H1 (cell line): Measurements from ENCODE around the gene TP53I11. TPM values are rescaled to one million over a fixed set of nuclear protein-coding genes. Genes with fewer than 3 reads are reported as not detected.

ENCODE experiments used
- CTCF ChIA-PET: fragments of 300-600 bp; sonication (Branson Sonifier 250); formaldehyde crosslinking; loops from one replicate; lab custom pipeline; 2021; ENCODE audit not compliant: partially characterized antibody; lab: Charles Lee
- POLR2A ChIA-PET: fragments of 300-600 bp; sonication (Branson Sonifier 250); formaldehyde crosslinking; loops from one replicate; lab custom pipeline; 2021; ENCODE audit warnings: inconsistent platforms; ENCODE audit not compliant: partially characterized antibody; lab: Charles Lee
- DNase-seq, 2 experiments: peaks; one replicate each; pipeline versions ENCODE4 v3.0.0 to v3.0.0-alpha.2; 2010 to 2022; ENCODE audit warnings: low spot score in 2 of 2, low read depth in 1 of 2, mixed read lengths in 1 of 2
- FAIRE-seq: peaks from 2 replicates; lab custom pipeline; 2011; peaks lifted over from hg19 to GRCh38; lab: Jason Lieb, UNC
- H2AFZ ChIP-seq: 2 replicates; pipeline ENCODE4 v1.8.1; 2012; ENCODE audit warnings: low read length, inconsistent platforms
- H2AK5ac ChIP-seq: 2 replicates; pipeline ENCODE4 v1.6.1; 2013; ENCODE audit warnings: low read depth, low read length
- H2BK120ac ChIP-seq: replicated peaks from 2 replicates; pipeline ENCODE3; 2013; ENCODE audit warnings: low read depth, low read length, inconsistent platforms
- H2BK12ac ChIP-seq: 2 replicates; pipeline ENCODE4 v1.6.1; 2013; ENCODE audit warnings: low read depth, low read length
- H2BK15ac ChIP-seq: 2 replicates; pipeline ENCODE4 v1.6.1; 2013; ENCODE audit warnings: low read length
- H2BK20ac ChIP-seq: 2 replicates; pipeline ENCODE4 v1.6.1; 2013; ENCODE audit warnings: low read length
- H2BK5ac ChIP-seq: 2 replicates; pipeline ENCODE4 v1.6.1; 2013; ENCODE audit warnings: low read depth, low read length
- H3K14ac ChIP-seq: 2 replicates; pipeline ENCODE4 v1.6.1; 2013; ENCODE audit warnings: inconsistent platforms; ENCODE audit not compliant: insufficient read length
- H3K18ac ChIP-seq: 2 replicates; pipeline ENCODE4 v1.6.1; 2013; ENCODE audit warnings: low read length; ENCODE audit errors: extremely low read depth
- H3K23ac ChIP-seq: 2 replicates; pipeline ENCODE4 v1.6.1; 2013; ENCODE audit warnings: inconsistent platforms; ENCODE audit not compliant: insufficient read length
- H3K23me2 ChIP-seq: 2 replicates; pipeline ENCODE4 v1.6.1; 2013; ENCODE audit warnings: low read depth, low read length
- H3K27ac ChIP-seq: 2 replicates; pipeline ENCODE4 v1.6.1; 2011; ENCODE audit warnings: low read depth, low read length, inconsistent platforms
- H3K27me3 ChIP-seq, 4 experiments: replicated peaks in 1 of 4; 1 replicate in 1 of 4; 2 replicates in 3 of 4; pipeline versions ENCODE4 v1.6.1 to v1.8.1; 2011 to 2013; ENCODE audit warnings: low read length in 3 of 4, mild to moderate bottlenecking in 3 of 4, inconsistent platforms in 2 of 4, mixed read lengths in 2 of 4, moderate library complexity in 1 of 4; ENCODE audit not compliant: control insufficient read depth in 3 of 4, insufficient read depth in 3 of 4; ENCODE audit errors: extremely low read depth in 1 of 4
- H3K36me3 ChIP-seq, 4 experiments: 2 replicates each; pipeline versions ENCODE4 v1.6.1 to v1.8.1; 2011 to 2013; ENCODE audit warnings: mild to moderate bottlenecking in 4 of 4, low read length in 3 of 4, moderate library complexity in 2 of 4, control low read depth in 1 of 4, inconsistent platforms in 1 of 4; ENCODE audit not compliant: insufficient read depth in 4 of 4, control insufficient read depth in 2 of 4
- H3K4ac ChIP-seq: replicated peaks from 2 replicates; pipeline ENCODE3; 2013; ENCODE audit warnings: low read length, low read depth, mixed read lengths, inconsistent platforms; ENCODE audit not compliant: insufficient read length
- H3K4me1 ChIP-seq, 4 experiments: replicated peaks in 1 of 4; 1 replicate in 1 of 4; 2 replicates in 3 of 4; pipeline versions ENCODE4 v1.6.1 to v1.8.1; 2011 to 2013; ENCODE audit warnings: low read length in 3 of 4, inconsistent platforms in 2 of 4, mixed read lengths in 1 of 4; ENCODE audit not compliant: insufficient read depth in 4 of 4, control insufficient read depth in 3 of 4
- H3K4me2 ChIP-seq, 2 experiments: 2 replicates each; pipeline versions ENCODE4 v1.6.1 to v1.8.1; 2011 to 2013; ENCODE audit warnings: low read depth in 2 of 2, low read length in 2 of 2, control low read depth in 1 of 2, inconsistent platforms in 1 of 2, mild to moderate bottlenecking in 1 of 2; ENCODE audit not compliant: insufficient read depth in 1 of 2
- H3K4me3 ChIP-seq, 4 experiments: fragments of 200-600, 300-600 bp in 1 of 4; sonication (generic), shearing (Covaris generic), sonication (Bioruptor Twin) in 1 of 4; 2 replicates each; pipeline versions ENCODE4 v1.5.1 to v1.8.1; 2011 to 2016; ENCODE audit warnings: low read length in 4 of 4, low read depth in 3 of 4, control low read depth in 2 of 4, inconsistent platforms in 2 of 4, mild to moderate bottlenecking in 2 of 4, mixed read lengths in 1 of 4, moderate library complexity in 1 of 4; ENCODE audit not compliant: insufficient read depth in 2 of 4; ENCODE audit errors: extremely low read depth in 1 of 4
- H3K56ac ChIP-seq: replicated peaks from 2 replicates; pipeline ENCODE3; 2013; ENCODE audit warnings: low read depth, mild to moderate bottlenecking, mixed read lengths, low read length, inconsistent platforms; ENCODE audit not compliant: insufficient read length
- H3K79me1 ChIP-seq: 2 replicates; pipeline ENCODE4 v1.6.1; 2013; ENCODE audit warnings: low read depth, low read length, control low read depth
- H3K79me2 ChIP-seq, 2 experiments: 2 replicates each; pipeline versions ENCODE4 v1.6.1 to v1.8.1; 2012 to 2013; ENCODE audit warnings: low read length in 2 of 2, mild to moderate bottlenecking in 2 of 2, inconsistent platforms in 1 of 2; ENCODE audit not compliant: insufficient read depth in 2 of 2, control insufficient read depth in 1 of 2
- H3K9ac ChIP-seq, 4 experiments: replicated peaks in 1 of 4; 1 replicate in 1 of 4; 2 replicates in 3 of 4; pipeline versions ENCODE4 v1.6.1 to v1.8.1; 2011 to 2013; ENCODE audit warnings: low read depth in 3 of 4, low read length in 3 of 4, control low read depth in 2 of 4, mild to moderate bottlenecking in 2 of 4, moderate library complexity in 2 of 4, inconsistent platforms in 1 of 4; ENCODE audit errors: extremely low read depth in 1 of 4
- H3K9me3 ChIP-seq, 2 experiments: 2 replicates each; pipeline versions ENCODE4 v1.6.1 to v1.8.1; 2012 to 2013; ENCODE audit warnings: mild to moderate bottlenecking in 2 of 2, moderate library complexity in 2 of 2, control low read depth in 1 of 2, inconsistent platforms in 1 of 2, low read depth in 1 of 2, low read length in 1 of 2, mixed read lengths in 1 of 2; ENCODE audit not compliant: insufficient read depth in 2 of 2
- H4K20me1 ChIP-seq, 2 experiments: replicated peaks in 1 of 2; 2 replicates each; pipeline versions ENCODE3 to v1.8.1; 2011 to 2013; ENCODE audit warnings: inconsistent platforms in 2 of 2, low read length in 2 of 2, mild to moderate bottlenecking in 1 of 2; ENCODE audit not compliant: insufficient read depth in 2 of 2, control insufficient read depth in 1 of 2
- H4K5ac ChIP-seq: 2 replicates; pipeline ENCODE4 v1.6.1; 2013; ENCODE audit warnings: low read length, low read depth, mixed read lengths, inconsistent platforms; ENCODE audit not compliant: insufficient read length
- H4K8ac ChIP-seq: 2 replicates; pipeline ENCODE4 v1.8.0; 2013; ENCODE audit warnings: mild to moderate bottlenecking, moderate library complexity, low read length, inconsistent platforms; ENCODE audit not compliant: insufficient read depth; ENCODE audit errors: extremely low read depth
- H4K91ac ChIP-seq: replicated peaks from 2 replicates; pipeline ENCODE3; 2013; ENCODE audit warnings: low read length, mixed read lengths, inconsistent platforms; ENCODE audit not compliant: insufficient read length
- CHD2 ChIP-seq: IDR thresholded peaks from 2 replicates; pipeline ENCODE4 v1.6.1; 2012; ENCODE audit warnings: low read length, improper control_type of control experiment
- KDM1A ChIP-seq: fragments of 200-600, 300-600 bp; sonication (generic); IDR thresholded peaks from 2 replicates; pipeline ENCODE4 v1.7.1; 2016; ENCODE audit warnings: mild to moderate bottlenecking, low read length, borderline replicate concordance
- POLR2AphosphoS5 ChIP-seq: IDR thresholded peaks from 2 replicates; pipeline ENCODE4 v1.6.1; 2011; ENCODE audit warnings: low read depth, low read length
- SIN3A ChIP-seq, 2 experiments: IDR thresholded peaks in 1 of 2; conservative IDR thresholded peaks in 1 of 2; 2 replicates each; pipeline ENCODE4 v1.6.1; 2011 to 2012; ENCODE audit warnings: low read length in 2 of 2, improper control_type of control experiment in 1 of 2, low read depth in 1 of 2, mild to moderate bottlenecking in 1 of 2
- WGBS, 2 experiments: shearing (Covaris generic) in 1 of 2; methylation state at CpG; one replicate each; pipeline versions ENCODE4 v1.1.6 to v1.1.7; 2013 to 2015; ENCODE audit warnings: low lambda C conversion rate in 2 of 2, mixed read lengths in 2 of 2, inconsistent platforms in 1 of 2, low coverage in 1 of 2, missing lambda C conversion rate in 1 of 2; ENCODE audit not compliant: insufficient replicate concordance in 2 of 2, insufficient coverage in 1 of 2, insufficient read length in 1 of 2; ENCODE audit errors: extremely low coverage in 1 of 2, missing lambda C conversion rate in 1 of 2; 5-methylcytosine and 5-hydroxymethylcytosine counted together
- polyA plus RNA-seq, 7 experiments: library from polyadenylated mRNA; depleted of rRNA in 3 of 7; stranded (reverse) in 5 of 7; unstranded in 2 of 7; fragments of >200 nt in 5 of 7; fragments of 200-250 nt in 2 of 7; gene quantifications; 1 replicate in 5 of 7; 2 replicates in 1 of 7; 4 replicates in 1 of 7; pipeline versions ENCODE4 v1.2.1 to v1.2.3, GENCODE V29; 2011 to 2013; ENCODE audit warnings: missing spikeins in 2 of 7, mixed read lengths in 2 of 7
- total RNA-seq: library from RNA; stranded (reverse); fragmentation: NEBNext Ultra II Directional; extraction: Animal tissue kit (Norgen Biotek cat#: 25700); gene quantifications from 2 replicates; pipeline ENCODE4 v1.2.1, GENCODE V29; 2021
- TF ChIP-seq, protein P1 (sequence below), 3 experiments: IDR thresholded peaks; 1 replicate in 2 of 3; 2 replicates in 1 of 3; pipeline versions ENCODE4 v1.5.1 to v1.6.1; 2011; ENCODE audit warnings: low read length in 3 of 3, mild to moderate bottlenecking in 3 of 3, inconsistent platforms in 2 of 3, low read depth in 1 of 3, moderate library complexity in 1 of 3; ENCODE audit not compliant: insufficient read depth in 1 of 3; ENCODE audit errors: control extremely low read depth in 1 of 3
- TF ChIP-seq, protein P2 (sequence below): IDR thresholded peaks from 2 replicates; pipeline ENCODE4 v1.6.1; 2012; ENCODE audit warnings: inconsistent platforms

The TP53I11 gene
- total and polyA plus RNA-seq, 2 of the 8 experiments (the other 6 are each of a cell fraction or from before 2014, with no cell fraction given): 34.0 to 46.3 TPM

DNA sequence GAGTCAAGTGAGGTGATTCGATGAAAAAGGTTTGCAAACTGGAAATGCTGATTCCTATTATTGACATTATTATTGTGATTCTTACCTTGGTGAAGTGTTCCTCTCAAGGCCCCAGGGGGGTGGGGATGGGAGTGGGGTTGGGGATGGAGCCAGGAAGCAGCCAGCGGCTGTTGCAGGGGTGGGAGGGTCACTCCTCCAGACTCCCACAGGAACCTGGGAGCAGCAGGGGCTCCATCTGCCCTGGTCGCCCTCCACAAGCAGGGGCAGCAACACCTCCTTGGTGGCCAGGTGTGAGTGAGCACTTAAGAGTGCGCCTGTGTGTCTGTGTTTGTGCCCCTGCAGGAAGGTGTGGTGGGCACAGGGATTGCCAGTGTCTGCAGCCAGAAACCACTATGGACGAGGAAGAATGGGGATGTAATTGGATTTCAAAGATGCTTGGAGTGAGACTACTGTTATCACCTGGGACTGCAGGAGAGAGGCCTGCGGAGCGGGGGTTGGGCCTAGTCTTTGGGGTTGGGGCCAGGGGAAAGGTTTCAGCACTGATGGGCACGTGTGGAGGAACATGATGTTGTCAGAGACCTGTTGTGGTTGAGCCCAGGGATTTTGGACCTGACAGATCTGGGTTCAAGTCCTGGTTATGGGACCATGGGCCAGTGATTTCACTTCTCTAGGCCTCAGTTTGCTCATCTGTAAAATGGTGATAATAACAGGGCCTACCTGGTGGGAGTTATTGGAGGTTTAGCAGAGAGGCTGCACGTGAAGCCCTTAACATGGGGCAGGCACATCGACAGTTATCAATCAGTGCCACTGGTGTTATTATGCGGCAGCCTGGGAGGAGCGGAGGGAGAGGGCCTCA, 3.6 kb upstream of the TP53I11 start:
- no peak overlapping the region for H3K4me3 ChIP-seq
- peak overlapping the region; percentile 70; the same call in 1 of the 2 replicates for H2BK12ac ChIP-seq
- no peaks in the 10 kb centered on the region for H4K20me1 ChIP-seq
- TF ChIP-seq CHD2 (no peak), KDM1A (peak; percentile 93), SIN3A (conservative IDR thresholded peaks at IDR 0.05 in 1 of 2, IDR thresholded peaks at IDR 0.05 in 1 of 2; ENCODE audit: low read depth in 1 of 2, low read length in 2 of 2) (no peak), POLR2AphosphoS5 (no peak)
- TF ChIP-seq, protein P1, sequence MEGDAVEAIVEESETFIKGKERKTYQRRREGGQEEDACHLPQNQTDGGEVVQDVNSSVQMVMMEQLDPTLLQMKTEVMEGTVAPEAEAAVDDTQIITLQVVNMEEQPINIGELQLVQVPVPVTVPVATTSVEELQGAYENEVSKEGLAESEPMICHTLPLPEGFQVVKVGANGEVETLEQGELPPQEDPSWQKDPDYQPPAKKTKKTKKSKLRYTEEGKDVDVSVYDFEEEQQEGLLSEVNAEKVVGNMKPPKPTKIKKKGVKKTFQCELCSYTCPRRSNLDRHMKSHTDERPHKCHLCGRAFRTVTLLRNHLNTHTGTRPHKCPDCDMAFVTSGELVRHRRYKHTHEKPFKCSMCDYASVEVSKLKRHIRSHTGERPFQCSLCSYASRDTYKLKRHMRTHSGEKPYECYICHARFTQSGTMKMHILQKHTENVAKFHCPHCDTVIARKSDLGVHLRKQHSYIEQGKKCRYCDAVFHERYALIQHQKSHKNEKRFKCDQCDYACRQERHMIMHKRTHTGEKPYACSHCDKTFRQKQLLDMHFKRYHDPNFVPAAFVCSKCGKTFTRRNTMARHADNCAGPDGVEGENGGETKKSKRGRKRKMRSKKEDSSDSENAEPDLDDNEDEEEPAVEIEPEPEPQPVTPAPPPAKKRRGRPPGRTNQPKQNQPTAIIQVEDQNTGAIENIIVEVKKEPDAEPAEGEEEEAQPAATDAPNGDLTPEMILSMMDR (IDR thresholded peaks at IDR 0.05; ENCODE audit: control extremely low read depth in 1 of 3, insufficient read depth in 1 of 3, low read depth in 1 of 3, low read length in 3 of 3): no peak
- TF ChIP-seq, protein P2, sequence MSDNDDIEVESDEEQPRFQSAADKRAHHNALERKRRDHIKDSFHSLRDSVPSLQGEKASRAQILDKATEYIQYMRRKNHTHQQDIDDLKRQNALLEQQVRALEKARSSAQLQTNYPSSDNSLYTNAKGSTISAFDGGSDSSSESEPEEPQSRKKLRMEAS: 0 out of 2 replicates have a peak, but pooled peaks have one; percentile 20
- no peak overlapping the region for H3K56ac ChIP-seq
- no peaks in the 10 kb centered on the region; the same call in 1 of the 2 replicates for H3K79me1 ChIP-seq
- no peak overlapping the region for H2BK120ac ChIP-seq
- no peak overlapping the region for H2AFZ ChIP-seq
- H3K27ac ChIP-seq: no peak overlapping the region
- no peak overlapping the region for H3K23ac ChIP-seq
- peaks cover 2% of the 10 kb centered on the region; the same call in 1 of the 2 replicates for H3K23me2 ChIP-seq
- H3K36me3 ChIP-seq: no peaks in the 10 kb centered on the region
- ChIA-PET CTCF (interaction anchor here (0.9 to 38.2 kb wide), 8 partner anchors 14 to 337 kb away, joined by 3 to 731 read pairs (median 9); no protein-coding TSS in a partner anchor), POLR2A (interaction anchor here (1.0 to 1.9 kb wide), 4 partner anchors 10 to 25 kb away, joined by 3 to 4 read pairs (median 3); no protein-coding TSS in a partner anchor)
- H2BK5ac ChIP-seq: peak overlapping the region; percentile 80; the same call in 1 of the 2 replicates
- H4K91ac ChIP-seq: peak overlapping the region; percentile 54
- peak overlapping the region; percentile 89 for H3K18ac ChIP-seq
- H3K14ac ChIP-seq: no peak overlapping the region
- 78% methylated on average over 10 of the region's 12 CpGs; no CpG with 5 or more reads in 1 of the 2 experiments for WGBS, 2 experiments
- no peaks in the 10 kb centered on the region for H3K9me3 ChIP-seq
- peak overlapping the region; percentile 44 for H3K4ac ChIP-seq
- H2BK15ac ChIP-seq: peak overlapping the region; percentile 76; the same call in 1 of the 2 replicates
- peaks cover 0 to 2% (median 0%) of the 10 kb centered on the region in 4 experiments; a peak in 3 of 7 replicates for H3K27me3 ChIP-seq
- peak overlapping the region; percentile 2; the same call in 1 of the 2 replicates for H2AK5ac ChIP-seq
- peaks cover 14 to 51% (median 31%) of the 10 kb centered on the region in 4 experiments for H3K4me1 ChIP-seq
- no peak overlapping the region for H4K8ac ChIP-seq
- H3K9ac ChIP-seq: no peak overlapping the region
- H3K4me2 ChIP-seq: peak overlapping the region; percentile 22 to 41; a peak in 2 of 4 replicates
- no peaks in the 10 kb centered on the region for H3K79me2 ChIP-seq
- DNase-seq: no peak
- no peak overlapping the region for H4K5ac ChIP-seq
- FAIRE-seq: no peak
- peak overlapping the region; percentile 88; the same call in 1 of the 2 replicates for H2BK20ac ChIP-seq
